Measurements from ENCODE around the gene ARHGEF17.

The ARHGEF17 gene

GRCh38 chr11:73405146-73405510, 97.1 kb downstream of the ARHGEF17 start:
- DNase-seq, result peak in 3 of 42 donors; percentile 2 to 27 (median 12)
- intact Hi-C loops (cut with DNase I), result loop anchor here (10.0 kb wide), 1 partner anchor 190 kb away; the partner anchor contains the start of gene FAM168A

- DNase-seq, result no peak
- intact Hi-C loops (cut with DNase I), result loop anchor here (10.0 kb wide), 1 partner anchor 189 kb away; the partner anchor contains the start of gene FAM168A
These were observed 98.1 kb downstream of the ARHGEF17 start for GRCh38 chr11:73406131-73406530.

DNA sequence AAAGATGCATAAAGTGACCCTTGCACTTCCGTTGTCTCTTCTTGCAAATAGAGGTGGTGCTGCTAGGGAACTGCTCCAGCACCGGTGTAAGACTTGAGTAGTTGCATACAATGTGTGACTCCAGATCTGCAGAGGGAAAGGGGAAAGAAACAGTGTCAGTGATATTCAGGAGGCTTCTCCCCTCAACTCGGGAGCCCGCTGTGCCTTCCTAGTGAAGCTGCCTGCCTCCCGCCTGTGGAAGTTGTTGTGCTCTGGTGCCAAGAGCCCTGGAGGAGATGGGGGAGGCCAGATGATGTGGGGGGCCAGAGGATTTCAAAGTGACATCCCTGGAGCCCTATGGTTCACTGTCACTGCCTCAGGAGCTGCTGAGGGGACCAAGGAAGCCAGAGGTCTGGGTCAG, 98.5 kb downstream of the ARHGEF17 start:
- intact Hi-C loops (cut with DNase I), result loop anchor here (10.0 kb wide), 1 partner anchor 188 kb away; the partner anchor contains the start of gene FAM168A
- peak in 2 of 42 donors; percentile 14 to 25 for DNase-seq

- DNase-seq, result peak in 2 of 42 donors; percentile 12 to 32
- intact Hi-C loops (cut with DNase I), result loop anchor here (10.0 kb wide), 1 partner anchor 185 kb away; the partner anchor contains the start of gene FAM168A
These were observed 101.4 kb downstream of the ARHGEF17 start for GRCh38 chr11:73409431-73409830.

DNA sequence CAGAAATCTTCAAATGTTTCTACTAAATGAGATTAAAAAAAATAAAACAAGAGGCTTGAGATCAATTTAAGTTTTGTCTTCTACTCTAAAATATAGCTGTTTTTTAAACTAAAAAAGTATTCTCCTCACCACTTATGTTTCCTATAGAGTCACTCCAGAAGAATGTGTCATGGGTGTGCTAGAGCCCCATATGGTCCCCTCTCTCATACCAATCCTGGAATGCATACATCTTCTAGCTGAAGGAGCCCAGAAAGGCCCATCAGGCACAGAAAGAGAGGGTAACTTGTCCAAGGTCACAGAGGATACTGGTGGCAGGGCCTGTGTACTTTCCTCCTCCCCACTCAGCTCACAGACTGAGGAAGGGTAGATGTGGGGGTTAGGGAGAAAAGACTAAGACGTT, 102.6 kb downstream of the ARHGEF17 start:
- DNase-seq, result no peak
- intact Hi-C loops (cut with DNase I), result no loop called here

DNA sequence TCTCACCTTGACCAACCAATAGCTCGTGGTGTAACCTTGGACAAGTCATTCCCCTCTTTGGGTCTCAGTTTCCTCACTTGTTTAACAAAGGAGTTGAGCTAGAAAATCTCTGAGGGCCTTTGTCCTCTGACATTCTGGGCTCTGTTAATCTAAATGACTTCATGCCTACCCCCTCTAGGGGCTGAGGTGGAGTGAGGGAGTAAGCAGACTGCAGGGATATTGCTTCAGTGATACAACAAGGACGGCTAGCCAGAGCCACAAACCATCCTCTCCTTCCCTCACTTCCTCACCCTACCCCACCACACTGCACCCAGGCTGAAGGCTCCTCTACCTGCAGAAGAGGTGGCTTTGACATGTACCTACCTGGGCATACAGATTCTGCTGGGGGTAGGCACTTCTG, 103.0 kb downstream of the ARHGEF17 start:
- DNase-seq, result no peak
- intact Hi-C loops (cut with DNase I), result no loop called here

DNA sequence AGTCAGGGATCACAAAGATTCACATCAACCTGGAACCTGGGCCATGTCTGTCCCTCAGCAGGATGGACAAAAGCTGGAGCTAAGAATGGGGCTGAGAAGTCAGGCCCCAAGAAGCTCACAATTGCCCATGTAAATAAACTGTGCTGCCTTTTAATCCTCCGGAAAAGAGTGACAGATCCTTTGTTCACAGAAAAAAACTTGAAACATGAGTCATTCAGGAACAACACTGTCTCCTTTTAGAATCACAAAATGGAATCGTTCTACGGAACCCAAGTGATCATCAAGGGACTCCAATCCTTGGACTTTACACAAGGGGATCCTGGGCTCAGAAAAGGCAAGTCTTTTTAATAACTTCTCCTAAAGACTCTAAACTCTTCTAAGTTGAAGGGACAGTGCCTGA, 104.2 kb downstream of the ARHGEF17 start:
- intact Hi-C loops (cut with DNase I), result no loop called here
- no peak for DNase-seq

DNA sequence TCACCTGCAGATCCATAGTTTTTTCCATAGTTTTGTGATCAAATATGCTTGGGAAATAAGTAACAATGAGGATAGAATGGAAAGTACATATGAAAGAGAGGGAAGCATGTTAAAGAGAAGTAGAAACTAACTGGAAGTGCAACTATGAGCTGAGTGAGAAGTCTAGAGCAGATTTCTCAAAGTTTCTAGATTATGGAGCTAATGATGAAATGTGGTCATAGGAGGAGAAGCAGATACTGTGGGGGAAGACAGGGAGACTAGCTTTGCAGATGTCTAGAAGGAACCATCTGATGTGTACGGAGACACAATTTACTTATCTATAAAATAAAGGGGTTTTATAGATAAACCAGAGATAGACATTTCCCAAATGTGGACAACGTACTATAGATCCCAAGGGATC, 105.2 kb downstream of the ARHGEF17 start:
- DNase-seq, result no peak
- intact Hi-C loops (cut with DNase I), result no loop called here

DNA sequence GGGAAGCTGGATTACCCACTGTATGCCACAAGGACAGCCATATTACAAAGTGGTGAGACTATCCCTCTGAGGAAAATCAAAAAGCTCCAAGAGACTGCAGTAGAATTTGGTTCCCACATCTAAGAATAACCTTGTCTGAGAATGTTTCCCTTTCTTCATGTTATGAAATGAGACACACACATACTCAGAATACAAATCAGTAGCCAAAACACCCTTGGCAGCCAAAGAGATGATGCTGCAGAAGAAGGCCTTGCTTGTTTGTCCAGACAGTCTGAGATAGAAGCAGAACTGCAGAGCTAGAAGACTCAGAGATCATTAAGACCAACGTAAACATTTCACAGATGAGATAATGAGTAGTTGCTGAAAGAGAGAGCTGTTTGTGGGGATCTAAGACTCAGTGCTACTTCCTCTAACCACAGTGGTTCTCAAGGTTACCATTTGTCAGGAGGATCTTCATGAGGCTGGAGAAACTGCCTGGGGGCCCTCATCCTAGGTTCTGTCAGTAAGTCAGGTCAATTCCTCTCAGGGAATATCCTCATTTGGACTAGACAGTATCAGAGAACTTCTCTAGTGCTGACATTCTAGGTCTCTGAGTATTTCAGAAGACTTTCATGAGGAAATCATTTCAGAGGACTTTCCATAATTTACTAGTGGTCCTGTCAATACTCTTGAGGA, 107.0 kb downstream of the ARHGEF17 start:
- DNase-seq, result peak in 9 of 42 donors; percentile 17 to 66 (median 40)
- intact Hi-C loops (cut with DNase I), result no loop called here

DNA sequence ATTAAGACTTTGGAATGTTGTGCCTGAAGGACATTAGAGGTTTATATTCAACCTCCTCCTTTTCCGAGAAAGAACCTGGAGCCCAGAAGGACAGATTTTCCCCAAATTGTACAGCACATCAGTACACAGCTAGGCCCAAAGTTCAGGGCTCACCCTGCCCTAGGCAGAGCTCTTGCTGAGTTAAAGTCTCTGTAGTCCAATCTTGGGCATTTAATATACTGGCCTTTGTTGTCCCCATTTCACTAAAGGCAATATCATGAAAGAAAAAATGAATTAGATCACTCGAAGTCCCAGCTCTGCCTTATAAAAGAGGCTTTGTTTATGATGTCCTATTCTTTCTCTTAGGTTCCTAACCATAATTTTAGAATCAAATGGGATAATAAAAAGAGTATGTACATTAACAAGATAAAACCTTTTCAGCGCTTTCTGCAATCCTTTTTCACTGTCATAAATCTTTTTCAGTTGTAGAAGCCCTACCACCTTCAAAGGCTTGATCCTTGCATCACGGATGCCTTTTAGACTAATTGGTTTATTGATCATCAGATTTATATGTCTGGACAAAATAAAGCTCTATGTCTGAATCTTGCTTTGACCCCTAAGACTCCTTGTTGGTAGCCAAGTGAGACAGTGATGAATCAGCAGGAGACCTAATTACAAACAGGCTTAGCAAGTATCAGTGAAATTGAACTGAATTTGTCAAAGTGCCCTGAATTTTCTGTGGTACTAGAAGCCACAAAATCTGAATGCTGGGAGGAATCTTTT, 108.0 kb downstream of the ARHGEF17 start:
- intact Hi-C loops (cut with DNase I), result no loop called here
- DNase-seq, result no peak

DNA sequence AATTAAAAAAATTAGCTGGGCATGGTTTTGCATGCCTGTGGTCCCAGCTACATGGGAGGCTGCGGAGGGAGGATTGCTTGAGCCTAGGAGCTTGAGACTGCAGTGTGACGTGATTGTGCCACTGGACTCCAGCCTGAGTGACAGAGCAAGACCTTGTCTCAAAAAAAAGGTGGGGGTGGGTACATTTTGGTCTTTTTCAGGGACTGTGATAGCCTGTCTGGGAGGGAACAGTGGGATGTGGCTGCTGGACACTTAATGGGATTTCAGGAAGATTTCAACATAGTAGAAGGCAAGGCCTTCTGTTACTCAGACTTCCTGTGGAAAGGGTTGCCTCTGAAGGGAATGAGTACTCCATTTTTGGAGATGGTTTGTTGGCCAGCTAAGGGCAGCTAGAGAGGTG, 108.7 kb downstream of the ARHGEF17 start:
- intact Hi-C loops (cut with DNase I), result no loop called here
- DNase-seq, result no peak
